ENCODE data around the gene FNDC5.

GRCh38 chr1:32878637-32879041 lies 7.9 kb upstream of the FNDC5 start:
- TF ChIP-seq CTCF (IDR thresholded peaks at IDR 0.05): no peak
- no peak for TF ChIP-seq ZFX (IDR thresholded peaks at IDR 0.05; ENCODE audit: borderline replicate concordance)
